ENCODE measurements around the gene TUBGCP3. TPM values are rescaled to one million over a fixed set of nuclear protein-coding genes. Genes with fewer than 3 reads are reported as not detected.

The TUBGCP3 gene
- total RNA-seq, 1 donor from 2014 or later = 20.7 TPM

DNA sequence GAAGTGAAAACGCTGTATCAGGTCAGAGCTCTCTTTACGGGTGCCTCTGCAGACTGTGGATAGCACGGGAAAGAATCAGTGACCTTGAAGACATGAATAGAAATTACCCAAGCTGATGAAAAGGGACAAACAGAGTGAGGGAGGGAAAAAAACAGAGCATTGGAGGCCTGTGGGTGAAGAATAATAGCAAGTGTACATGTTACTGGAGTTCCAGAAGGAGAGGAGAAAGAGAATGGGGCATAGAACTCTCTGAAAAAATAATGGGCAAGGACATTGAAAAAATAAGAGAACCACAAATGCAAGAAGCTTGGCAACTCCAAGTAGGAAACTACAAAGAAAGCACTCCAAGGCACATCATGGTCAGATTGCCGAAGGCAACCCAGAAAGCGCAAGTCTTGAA, 125.5 kb downstream of the TUBGCP3 start:
- DNase-seq (ENCODE audit: low spot score) = peak; percentile 5
- intact Hi-C loops (cut with DNase I) = no loop called here

DNA sequence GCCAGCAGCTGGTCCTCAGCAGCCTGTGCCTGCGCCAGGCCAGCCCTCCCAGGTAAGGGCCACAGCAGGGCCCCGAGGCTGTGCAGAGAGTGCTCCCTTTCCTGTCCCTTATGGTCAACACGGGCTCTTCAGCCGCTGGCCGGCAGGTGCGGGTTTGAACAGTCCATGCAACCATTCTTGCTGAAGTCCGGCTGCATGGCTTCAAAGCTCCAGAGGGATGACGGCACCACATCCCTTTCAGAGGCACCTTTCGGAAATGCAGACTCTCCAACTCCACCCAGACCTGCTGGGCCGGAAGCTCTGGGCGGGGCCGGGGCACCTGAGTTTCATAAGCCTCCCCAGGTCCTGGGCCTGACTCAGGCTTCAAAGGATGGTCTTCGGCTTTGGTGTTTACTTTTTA, 130.5 kb downstream of the TUBGCP3 start:
- DNase-seq (ENCODE audit: low spot score) = no peak
- intact Hi-C loops (cut with DNase I) = no loop called here

DNA sequence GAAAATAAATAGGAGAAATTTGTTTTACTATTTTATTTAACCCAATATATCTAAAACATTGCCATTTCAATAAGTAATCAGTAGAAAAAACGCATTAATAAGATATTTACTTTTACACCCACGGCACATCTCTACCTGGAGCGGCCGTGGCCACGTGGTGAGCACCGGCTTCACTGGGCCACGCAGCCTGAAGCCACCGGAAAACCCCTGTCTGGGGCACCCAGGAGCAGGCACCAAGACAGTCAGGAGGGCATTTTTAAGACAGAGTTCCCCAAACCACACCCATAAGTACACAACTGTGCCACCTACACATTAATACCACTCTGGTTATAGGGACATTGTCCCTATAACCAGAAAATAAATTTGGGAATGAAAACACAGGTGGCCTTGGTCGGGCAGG, 130.9 kb downstream of the TUBGCP3 start:
- DNase-seq (ENCODE audit: low spot score) = no peak
- intact Hi-C loops (cut with DNase I) = no loop called here

DNA sequence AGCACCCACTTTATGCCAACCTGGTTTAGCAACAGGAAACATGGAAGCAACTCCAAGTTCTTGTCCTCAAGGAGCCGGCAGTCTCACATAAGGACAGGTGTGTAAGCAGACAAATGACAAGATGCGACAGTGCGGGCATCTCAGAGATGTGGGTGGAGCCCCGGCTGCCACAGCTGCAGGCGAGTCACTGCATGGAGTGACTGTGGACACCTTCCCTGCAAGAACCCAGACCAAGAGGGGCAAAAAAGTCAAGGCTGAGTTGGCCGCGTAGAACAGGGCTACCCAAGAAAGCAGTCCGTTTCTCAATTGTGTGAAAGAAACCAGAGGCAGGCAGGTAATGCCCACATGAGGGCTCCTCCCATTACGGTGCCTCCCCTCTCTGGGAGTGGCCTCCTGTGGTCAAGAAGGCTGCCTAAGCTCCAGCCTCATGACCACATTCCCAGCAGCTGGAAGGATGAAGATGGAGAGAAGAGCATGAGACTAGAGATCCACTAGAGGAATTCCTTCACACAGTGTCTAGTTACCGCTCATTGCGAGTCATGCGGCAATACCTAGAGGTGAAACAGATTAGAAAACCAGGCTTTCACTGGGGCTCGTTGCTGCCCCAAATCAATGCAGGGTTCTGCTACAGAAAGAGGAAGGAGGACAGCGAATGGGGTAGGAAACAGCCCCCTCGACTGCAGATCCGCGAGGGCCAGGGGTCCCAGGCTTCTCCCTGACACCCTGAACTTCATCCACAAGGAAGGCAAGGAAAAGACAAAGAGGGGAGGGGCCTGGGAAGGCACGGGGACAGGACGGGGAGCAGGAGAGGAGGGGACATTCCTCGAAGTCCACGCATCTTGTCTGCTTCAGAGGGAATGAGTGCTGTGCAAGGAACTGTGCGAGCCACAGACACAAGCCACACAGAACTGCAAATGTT, 131.6 kb downstream of the TUBGCP3 start:
- intact Hi-C loops (cut with DNase I) = no loop called here
- DNase-seq (ENCODE audit: low spot score) = peak; percentile 57

DNA sequence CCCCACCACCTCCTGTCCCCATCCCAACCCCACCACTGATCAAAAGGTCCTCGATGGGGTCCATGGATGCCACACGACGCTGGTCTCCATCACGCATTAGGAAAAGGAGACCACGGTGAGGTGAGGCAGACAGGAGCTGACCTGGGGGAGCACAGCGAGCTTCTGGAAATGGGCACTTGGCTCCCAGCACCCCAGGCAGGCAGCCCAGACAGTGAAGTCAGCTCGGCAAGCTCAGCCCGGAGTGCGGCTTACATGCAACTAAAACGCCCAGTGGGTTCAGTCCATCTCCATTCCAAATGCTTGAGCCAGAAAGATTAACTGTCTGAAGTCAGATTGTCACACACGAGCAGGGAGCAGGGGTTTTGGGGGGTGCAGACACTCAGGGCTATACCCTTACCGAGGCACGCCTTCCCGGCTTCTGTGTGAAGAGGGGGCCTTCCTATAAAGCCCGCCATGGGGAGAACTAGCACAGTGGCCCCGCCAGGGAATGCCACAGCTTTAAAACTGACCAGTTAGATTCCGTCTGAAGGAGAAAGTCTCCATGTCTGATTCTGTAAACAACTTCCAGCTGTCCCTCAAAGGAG, 132.4 kb downstream of the TUBGCP3 start:
- DNase-seq (ENCODE audit: low spot score) = peak; percentile 63
- intact Hi-C loops (cut with DNase I) = no loop called here

DNA sequence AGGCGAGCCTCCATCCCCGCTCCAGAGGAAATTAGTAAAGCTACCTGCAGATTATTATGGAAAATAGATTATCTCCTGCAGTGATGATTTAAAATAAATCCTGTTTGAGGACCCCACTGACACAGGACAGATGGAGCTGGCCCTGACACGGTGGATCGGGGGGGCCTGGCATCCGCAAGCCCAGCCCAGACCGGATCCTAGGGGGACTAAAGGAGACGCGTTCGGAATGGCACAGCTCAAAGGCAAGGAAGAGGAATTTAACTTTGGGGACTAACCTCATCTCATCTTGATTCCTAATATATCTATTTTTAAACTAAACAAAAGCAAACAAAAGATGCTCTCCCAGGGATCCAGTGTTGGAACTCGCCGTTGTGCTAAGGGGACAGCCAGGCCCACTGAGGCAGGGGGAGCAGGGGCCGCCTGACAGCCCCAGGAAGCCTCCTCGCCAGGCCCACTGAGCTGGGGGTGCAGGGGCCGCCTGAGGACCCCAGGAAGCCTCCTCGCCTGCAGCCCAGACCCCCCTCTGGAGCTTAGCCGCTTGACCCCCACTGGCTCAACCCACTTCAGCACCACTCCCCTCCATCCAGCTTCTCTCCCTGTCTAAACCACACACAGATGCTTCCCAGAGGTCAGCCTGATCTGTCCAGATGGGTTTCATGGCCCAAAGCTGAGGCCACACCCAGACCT, 133.2 kb downstream of the TUBGCP3 start:
- intact Hi-C loops (cut with DNase I) = no loop called here
- peak; percentile 29 for DNase-seq (ENCODE audit: low spot score)

DNA sequence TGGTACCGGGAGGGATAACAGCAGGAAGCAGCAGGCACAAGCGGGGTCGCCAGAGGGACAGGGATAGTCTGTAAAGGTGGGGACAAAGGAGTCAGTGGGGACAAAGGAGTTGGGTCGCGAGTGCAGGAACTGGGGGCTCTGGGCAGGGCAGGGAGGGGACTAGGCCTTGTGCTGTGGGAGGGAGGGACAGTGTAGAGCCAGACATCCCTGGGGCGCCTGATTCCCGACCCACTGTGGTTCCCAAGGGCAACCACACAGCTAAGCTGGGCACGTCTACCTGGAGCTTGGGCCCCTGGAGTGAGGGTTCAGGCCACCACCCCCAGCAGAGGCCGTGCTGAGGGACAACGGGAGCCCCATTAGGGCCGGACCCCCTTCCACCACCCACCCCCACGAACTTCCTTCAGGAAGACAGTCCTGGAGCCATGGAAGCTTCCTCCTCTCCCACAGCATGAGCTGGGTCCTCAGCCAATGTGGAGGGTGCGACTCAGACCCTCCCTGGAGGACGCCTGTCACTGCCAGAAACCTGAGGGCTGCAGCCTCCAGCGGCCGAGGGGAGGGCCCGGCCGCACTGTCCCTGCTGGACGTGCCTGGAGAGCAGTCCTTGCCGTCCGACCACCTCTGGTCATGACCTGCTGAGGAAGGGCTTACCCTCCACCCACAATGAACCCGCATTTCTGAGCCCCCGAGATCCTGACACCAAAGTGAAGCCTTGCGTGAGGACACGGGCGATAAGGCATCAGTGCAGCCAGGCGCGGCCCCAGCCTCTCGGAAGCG, 133.9 kb downstream of the TUBGCP3 start:
- intact Hi-C loops (cut with DNase I) = no loop called here
- DNase-seq (ENCODE audit: low spot score) = peak; percentile 39

DNA sequence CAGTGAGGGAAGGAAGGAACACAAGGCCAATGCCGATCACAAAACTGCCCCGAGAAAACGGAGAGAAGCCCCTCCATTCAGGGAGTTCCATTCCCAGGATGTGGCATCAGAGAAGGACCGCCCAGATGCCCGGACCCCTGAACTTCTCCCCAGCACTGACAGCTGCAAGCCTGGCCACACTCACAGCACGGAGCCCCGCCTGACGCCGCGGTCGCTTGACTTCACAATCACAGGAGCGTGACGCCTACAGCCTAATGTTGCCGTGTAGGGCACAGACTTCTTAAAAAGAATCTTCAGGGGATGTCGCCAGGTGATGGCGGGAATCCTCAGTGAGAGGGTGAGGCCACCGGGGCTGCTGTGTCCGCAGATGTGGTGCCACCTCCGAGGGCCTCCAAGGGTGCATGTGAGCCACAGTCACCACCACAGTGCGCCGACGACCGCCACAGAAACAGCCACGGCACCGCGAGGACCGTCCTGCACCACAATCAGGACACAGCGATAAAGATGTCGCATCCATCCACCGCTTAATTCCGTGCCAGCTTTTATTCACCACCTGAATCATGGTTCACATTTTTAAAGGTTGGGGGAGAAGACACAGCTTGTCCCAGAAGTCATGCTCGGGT, 134.6 kb downstream of the TUBGCP3 start:
- peak; percentile 59 for DNase-seq (ENCODE audit: low spot score)
- intact Hi-C loops (cut with DNase I) = no loop called here

DNA sequence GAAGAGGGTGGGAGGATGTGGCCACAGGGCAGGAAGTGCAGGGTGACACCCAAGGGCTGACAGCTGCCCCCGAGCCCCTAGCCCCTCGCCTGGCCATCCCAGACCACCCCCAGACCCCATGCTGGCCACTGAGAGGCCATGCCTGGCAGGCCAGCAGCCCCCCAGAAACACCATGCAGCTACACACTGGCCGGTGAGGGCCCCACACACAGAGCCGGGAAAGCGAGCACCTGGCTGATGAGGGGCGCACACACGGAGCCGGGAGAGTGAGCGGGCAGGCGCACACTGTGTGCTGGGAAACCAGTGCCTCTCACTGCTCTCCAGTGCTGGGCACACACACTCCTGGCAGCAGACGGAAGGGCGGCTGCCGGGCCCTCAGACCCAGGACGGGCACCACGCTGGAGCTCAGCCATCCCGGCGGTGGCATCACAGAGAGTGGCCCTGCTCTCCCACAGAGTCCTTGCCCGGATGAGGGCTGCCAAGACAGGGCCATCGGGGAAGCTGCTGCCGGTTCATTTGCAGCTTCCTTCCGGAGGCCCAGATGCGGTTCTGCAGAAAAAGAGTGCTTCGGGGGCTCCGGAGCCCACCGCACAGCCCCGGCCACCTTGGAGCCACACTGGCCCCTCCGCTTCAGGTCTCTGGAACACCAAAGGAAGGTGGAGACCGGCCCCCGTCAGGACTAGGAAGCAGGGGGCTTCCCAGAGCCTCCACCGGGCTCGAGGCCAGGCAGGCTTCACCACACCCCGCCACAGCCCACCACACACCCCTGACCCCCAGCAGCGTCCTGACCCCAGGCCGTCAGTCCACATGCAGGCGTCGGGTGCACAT, 135.4 kb downstream of the TUBGCP3 start:
- intact Hi-C loops (cut with DNase I) = no loop called here
- peak; percentile 59 for DNase-seq (ENCODE audit: low spot score)

DNA sequence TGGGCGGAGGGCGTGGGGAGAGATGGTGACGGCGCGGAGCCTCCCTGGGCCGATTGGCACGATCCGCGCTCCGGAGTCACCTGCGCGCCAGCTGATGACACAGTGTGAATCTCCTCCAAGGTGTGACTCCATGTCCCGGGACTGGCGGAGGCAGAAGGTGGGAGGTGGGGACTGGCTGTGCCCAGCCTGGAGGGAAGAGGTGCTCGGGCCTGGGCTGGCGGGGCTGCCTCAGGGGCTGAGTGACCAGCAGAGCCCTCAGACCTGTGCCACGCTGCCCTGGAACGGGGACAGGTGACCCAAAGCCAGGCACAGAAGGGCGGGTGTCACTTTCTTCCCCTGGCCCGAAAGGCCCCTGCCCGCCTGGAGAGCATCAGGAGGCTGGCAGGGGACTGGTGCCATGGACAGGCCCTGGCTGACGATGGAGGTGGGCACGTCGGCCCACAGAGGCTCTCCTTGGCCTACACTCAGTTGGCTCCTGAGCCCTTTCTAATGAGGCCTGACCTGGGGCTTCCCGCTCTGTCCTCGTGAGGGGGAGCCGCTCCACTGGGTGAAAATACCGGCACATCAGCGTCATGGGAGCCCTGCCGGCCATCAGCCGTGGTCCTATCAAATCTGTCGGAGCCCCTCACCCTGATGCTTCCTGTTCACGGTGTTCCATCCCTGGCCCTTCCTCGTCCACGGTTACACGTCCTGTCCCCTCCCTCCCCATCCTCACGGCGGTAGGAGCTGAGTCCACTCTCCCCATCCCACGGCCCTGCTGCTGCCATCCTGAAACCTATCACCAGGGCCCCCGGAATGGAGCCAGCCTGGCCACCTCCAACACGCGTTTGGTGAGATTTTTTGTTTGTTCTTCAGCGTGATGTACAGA, 136.2 kb downstream of the TUBGCP3 start:
- DNase-seq (ENCODE audit: low spot score) = peak; percentile 68
- intact Hi-C loops (cut with DNase I) = no loop called here

DNA sequence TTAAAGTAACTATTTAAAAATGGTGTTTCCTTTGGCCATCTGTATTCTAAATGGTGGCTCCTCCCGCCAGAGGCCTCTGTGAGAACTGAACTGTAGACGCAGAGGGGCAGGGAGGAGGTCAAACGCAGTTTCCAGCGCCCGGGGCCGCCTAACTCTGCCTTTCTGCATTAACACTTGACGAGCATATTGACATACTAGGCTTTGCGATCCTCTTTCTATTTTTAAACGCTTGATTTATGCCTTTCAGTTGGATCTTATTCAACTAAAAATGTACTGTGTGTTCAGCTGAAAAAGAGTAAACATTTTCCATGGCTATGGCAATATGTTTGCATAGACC, 137.1 kb downstream of the TUBGCP3 start:
- DNase-seq (ENCODE audit: low spot score) = no peak
- intact Hi-C loops (cut with DNase I) = no loop called here

DNA sequence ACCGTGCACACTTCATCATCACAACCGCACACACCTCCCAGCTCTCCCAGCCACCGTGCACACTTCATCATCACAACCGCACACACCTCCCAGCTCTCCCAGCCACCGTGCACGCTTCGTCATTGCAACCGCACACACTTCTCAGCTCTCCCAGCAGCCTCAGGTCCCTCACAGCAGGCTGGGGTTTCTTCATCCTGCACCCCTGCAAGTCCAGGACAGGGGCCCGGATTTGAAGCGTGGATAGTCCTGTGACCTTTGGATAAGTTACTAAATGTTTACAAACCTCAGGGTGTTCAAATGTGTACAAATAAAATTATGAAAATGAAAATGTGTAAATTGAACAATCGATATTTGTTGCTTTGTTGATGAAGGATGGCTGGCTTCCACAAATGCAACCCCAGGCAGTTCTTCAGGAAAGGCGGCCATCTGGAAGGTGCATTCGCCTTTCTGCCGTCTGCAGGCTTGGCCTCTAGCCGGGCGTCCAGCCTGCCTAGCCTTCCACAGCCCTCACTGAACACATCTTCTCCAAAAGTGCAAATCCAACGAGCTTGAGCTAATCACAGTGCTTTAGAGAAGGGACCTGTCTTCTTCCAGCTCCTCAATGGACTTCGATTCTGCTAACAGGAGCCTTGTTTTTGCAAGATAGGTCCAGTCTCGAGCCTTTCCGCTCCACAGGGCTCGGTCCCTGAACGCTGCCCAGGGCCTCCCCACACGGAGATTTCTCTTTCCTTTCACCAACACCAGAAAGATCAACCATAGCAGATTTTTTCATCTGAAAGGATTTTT, 137.6 kb downstream of the TUBGCP3 start:
- intact Hi-C loops (cut with DNase I) = no loop called here
- peak; percentile 54 for DNase-seq (ENCODE audit: low spot score)

DNA sequence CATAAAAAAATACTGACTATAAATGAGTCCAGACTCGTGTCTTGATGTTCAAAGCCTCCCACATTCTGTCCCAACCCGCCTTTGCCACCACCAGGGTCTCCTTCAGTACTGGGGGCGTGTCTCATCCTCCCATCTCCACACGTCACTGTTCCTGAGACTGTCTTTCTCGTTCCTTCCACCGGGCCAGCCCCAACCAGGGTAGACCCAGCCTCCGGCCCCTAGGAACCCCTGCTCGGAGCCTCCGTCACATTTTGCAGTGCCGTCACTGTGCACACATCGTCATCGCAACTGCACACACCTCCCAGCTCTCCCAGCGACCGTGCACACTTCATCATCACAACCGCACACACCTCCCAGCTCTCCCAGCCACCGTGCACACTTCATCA, 138.4 kb downstream of the TUBGCP3 start:
- DNase-seq (ENCODE audit: low spot score) = peak; percentile 43
- intact Hi-C loops (cut with DNase I) = loop anchor here (10.0 kb wide), 1 partner anchor 155 kb away; no protein-coding TSS in a partner anchor

DNA sequence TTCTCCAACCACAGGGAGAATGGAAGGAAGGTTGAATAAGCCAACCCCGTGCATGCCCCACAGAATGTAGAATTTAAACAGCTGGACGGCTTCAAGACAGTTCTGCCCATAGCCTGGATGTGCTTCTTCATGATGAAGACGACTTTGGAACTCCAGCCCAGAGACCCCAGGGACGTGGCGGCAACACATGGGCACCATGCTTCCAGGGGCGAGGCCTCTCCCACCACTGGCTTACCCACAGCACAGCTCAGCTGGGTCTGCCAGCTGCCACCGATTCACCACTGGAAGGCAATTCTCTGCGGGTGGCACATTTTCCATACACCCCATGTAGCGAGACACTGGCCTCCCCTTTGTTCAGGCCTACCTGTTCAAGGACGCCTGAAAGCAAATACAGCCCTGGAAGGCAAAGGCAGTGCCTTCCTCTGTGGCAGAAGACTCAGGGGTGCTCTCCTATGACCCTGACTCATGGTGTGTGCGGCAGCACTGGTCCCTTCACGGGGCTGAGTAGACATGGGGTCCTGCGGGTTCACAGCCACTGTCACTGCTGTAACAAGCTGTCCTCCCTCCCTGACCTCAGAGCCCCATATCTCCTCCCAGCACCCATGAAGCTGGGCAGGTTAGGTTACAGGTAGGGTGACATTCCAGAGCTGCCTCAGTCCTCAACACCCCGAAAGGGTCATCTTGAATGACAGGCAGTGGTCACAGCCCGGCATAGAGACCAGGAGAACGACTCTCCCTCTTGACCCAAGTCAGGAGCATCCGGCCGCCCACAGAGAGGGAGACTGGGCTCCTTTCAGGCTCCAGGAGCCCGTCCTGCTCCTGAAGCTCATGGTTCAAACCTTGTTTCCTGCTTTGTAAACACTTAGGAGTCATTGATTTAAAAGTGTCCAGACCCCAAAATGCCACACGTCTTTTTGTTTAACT, 139.1 kb downstream of the TUBGCP3 start:
- peak; percentile 49 for DNase-seq (ENCODE audit: low spot score)
- intact Hi-C loops (cut with DNase I) = loop anchor here (10.0 kb wide), 1 partner anchor 156 kb away; no protein-coding TSS in a partner anchor

DNA sequence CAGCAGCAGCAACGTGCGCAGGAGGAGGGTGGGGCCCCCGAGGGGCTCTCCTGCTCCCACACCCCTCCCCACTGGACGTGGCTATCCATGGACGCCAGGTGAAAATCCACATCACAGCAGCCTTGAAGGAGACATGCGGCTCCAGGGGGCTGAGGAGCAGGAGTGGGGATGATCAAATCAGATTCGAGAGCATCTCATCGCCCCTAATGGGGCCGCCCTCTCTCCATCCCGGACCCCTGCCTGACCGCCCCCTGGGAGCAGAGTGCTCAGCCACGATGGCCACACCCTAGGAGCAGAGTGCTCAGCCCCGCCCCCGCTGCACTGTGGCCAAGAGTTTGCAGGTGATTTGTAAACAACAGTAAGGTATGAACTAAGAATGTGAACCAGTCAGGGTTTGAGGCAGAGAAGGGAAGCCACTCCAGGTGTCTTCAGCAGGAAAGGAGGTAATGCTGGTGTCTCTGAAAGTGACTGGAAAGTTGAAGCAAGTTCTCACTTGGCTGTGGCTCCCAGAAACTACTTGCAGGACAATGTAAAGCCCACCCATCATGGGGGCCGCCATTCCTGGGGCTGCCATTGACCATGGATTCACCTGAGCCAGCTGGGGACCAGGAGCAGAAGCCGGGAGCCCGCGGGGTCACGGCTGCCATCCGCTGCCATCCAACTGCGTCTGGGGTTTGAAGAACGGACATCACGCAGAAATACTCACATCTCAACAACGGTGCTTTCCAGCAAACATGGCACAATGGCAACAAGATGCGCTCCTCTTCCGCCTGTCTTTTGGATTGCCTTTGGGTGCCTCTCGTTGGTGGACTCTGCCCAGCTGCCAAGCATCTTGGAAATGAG, 140.0 kb downstream of the TUBGCP3 start:
- intact Hi-C loops (cut with DNase I) = loop anchor here (10.0 kb wide), 1 partner anchor 157 kb away; no protein-coding TSS in a partner anchor
- peak; percentile 60 for DNase-seq (ENCODE audit: low spot score)
